Retina (tissue), 1 donor: ENCODE data around the gene GIMAP6.
"Not testable (repeated sequence)": the region's sequence is repeated elsewhere in the genome, so short reads cannot be mapped to it uniquely, and the experiment has no call there.

Experiments used
- DNase-seq: peaks from one replicate; pipeline ENCODE4 v3.0.0-alpha.2; 2016

Gene GIMAP6

GRCh38 chr7:150631866-150632864 lies at the start of gene GIMAP6:
GIMAP6 (minus strand) TSS chr7:150632385; CDS start chr7:150630142, 2,243 bp downstream.
- DNase-seq = no peak

- not testable (repeated sequence) for DNase-seq
Measured at GRCh38 chr7:150680364-150680763, 48.2 kb upstream of the GIMAP6 start.

GRCh38 chr7:150678601-150679000 lies 46.4 kb upstream of the GIMAP6 start:
- not testable (repeated sequence) for DNase-seq

GRCh38 chr7:150676854-150677253 lies 44.7 kb upstream of the GIMAP6 start:
- not testable (repeated sequence) for DNase-seq

- DNase-seq = not testable (repeated sequence)
Measured at GRCh38 chr7:150676276-150676675, 44.1 kb upstream of the GIMAP6 start.

- no peak for DNase-seq
Measured at GRCh38 chr7:150675714-150676113, 43.5 kb upstream of the GIMAP6 start.

GRCh38 chr7:150671798-150672585 lies 39.8 kb upstream of the GIMAP6 start:
- DNase-seq = not testable (repeated sequence)

- no peak for DNase-seq
Measured at GRCh38 chr7:150668977-150669376, 36.8 kb upstream of the GIMAP6 start.

- no peak for DNase-seq
Measured at GRCh38 chr7:150668472-150668911, 36.3 kb upstream of the GIMAP6 start.

- DNase-seq = no peak
Measured at GRCh38 chr7:150666412-150666811, 34.2 kb upstream of the GIMAP6 start.

GRCh38 chr7:150665896-150666295 lies 33.7 kb upstream of the GIMAP6 start:
- no peak for DNase-seq

- no peak for DNase-seq
Measured at GRCh38 chr7:150665089-150665748, 33.0 kb upstream of the GIMAP6 start.

GRCh38 chr7:150663802-150664494 lies 31.8 kb upstream of the GIMAP6 start:
- no peak for DNase-seq

GRCh38 chr7:150662821-150663220 lies 30.6 kb upstream of the GIMAP6 start:
- DNase-seq = not testable (repeated sequence)

- no peak for DNase-seq
Measured at GRCh38 chr7:150660939-150661613, 28.9 kb upstream of the GIMAP6 start.

GRCh38 chr7:150657526-150657925 lies 25.3 kb upstream of the GIMAP6 start:
- no peak for DNase-seq

GRCh38 chr7:150656047-150656446 lies 23.9 kb upstream of the GIMAP6 start:
- no peak for DNase-seq

- no peak for DNase-seq
Measured at GRCh38 chr7:150654692-150655091, 22.5 kb upstream of the GIMAP6 start.

- DNase-seq = no peak
Measured at GRCh38 chr7:150649080-150649385, 16.8 kb upstream of the GIMAP6 start.

GRCh38 chr7:150648353-150649079 lies 16.3 kb upstream of the GIMAP6 start:
- DNase-seq = no peak
